ENCODE measurements around the gene NAA10. TPM values are rescaled to one million over a fixed set of nuclear protein-coding genes. Genes with fewer than 3 reads are reported as not detected.

Gene NAA10
- total and polyA plus RNA-seq, 3 donors from 2014 or later, result 33.9 to 52.8 (median 46.7) TPM

DNA sequence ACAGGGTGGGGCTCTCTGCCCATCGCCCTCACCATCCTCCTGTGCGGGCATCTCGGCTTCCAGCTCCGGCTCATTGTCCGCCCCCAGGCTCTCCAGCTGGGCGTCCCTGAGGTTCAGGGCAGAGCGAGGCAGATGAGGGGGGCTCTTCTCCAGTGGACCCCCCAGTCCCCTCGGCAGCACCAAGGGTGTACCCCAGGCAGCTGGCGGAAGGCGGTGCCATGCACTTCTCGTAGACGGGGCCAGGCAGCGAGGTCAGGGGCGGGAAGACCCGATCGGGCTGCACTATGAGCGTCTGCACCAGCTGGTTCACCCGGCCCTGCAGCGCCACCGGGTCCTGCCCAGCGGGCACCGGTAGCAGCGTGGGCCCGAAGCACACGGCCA lies 24.9 kb downstream of the NAA10 start:
- 97% methylated on average over 8 of the region's 25 CpGs; no CpG with 5 or more reads in 1 of the 2 donors for WGBS, 2 donors
- intact Hi-C loops (cut with DNase I; ENCODE audit: low total_unique reads), result no loop called here
- no peak for DNase-seq

DNA sequence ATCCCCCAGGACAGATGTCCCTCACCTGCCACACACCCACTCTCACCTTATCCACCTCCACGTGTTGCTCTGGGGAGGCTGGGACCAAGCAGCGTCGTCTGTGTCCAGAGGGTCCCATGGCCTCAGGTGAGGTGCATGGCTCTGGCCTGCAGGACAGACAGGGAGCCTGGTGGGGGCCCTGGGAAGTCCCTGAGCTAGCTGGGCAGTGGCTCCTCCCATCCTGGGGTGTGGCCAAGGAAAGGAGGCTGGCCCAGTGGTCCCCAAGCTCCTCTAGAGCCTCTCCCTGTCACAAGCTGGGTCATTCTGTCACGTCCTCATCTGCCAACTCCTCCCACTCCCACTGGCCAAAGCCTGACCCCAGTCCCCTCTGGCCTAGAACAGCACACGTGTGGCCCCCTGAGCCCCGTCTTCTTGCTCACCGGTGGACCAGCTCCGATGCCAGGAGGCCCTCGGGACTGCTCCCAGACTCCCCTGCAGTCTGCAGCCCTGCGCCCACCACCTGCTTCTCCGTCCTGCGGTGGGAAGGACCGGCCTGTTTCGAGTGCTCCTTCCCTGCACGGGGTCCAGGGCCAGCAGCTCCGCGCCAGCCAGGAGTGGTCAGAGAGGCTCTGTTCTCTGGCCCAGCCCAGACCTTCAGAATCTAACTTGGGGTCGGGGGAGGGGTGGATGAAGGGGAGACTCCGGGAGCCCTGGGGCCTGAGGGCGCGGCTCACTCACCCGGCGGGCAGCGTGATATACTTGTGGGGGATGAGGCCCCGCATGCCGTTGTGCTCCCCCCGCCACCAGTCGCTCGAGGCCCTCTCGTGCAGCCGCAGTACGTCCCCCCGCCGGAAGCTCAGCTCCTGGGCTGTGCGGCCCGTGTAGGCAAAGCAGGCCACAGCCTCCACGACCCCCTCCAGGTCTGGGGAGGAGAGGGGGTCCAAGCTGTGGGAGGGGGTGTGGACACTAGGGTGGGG lies 25.5 kb downstream of the NAA10 start:
- TF ChIP-seq POLR2A (IDR thresholded peaks at IDR 0.05), result no peak
- TF ChIP-seq, protein P1, sequence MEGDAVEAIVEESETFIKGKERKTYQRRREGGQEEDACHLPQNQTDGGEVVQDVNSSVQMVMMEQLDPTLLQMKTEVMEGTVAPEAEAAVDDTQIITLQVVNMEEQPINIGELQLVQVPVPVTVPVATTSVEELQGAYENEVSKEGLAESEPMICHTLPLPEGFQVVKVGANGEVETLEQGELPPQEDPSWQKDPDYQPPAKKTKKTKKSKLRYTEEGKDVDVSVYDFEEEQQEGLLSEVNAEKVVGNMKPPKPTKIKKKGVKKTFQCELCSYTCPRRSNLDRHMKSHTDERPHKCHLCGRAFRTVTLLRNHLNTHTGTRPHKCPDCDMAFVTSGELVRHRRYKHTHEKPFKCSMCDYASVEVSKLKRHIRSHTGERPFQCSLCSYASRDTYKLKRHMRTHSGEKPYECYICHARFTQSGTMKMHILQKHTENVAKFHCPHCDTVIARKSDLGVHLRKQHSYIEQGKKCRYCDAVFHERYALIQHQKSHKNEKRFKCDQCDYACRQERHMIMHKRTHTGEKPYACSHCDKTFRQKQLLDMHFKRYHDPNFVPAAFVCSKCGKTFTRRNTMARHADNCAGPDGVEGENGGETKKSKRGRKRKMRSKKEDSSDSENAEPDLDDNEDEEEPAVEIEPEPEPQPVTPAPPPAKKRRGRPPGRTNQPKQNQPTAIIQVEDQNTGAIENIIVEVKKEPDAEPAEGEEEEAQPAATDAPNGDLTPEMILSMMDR (IDR thresholded peaks at IDR 0.05), result no peak
- Histone ChIP-seq H3K4me1 (no peaks in the 10 kb centered on the region), H3K9me3 (no peaks in the 10 kb centered on the region), H3K27me3 (no peaks in the 10 kb centered on the region), H3K4me3 (no peak overlapping the region), H3K36me3 (ENCODE audit: low read depth, missing control alignments) (no peaks in the 10 kb centered on the region), H3K27ac (no peak overlapping the region)
- DNase-seq, result no peak
- 85% methylated on average over 23 of the region's 37 CpGs; no CpG with 5 or more reads in 1 of the 2 donors for WGBS, 2 donors
- intact Hi-C loops (cut with DNase I; ENCODE audit: low total_unique reads), result no loop called here

More for the DNA sequence above, 24.9 kb downstream of the NAA10 start:
- no peak overlapping the region for H3K4me3 ChIP-seq
- no peaks in the 10 kb centered on the region for H3K4me1 ChIP-seq
- no peak overlapping the region for H3K27ac ChIP-seq
- H3K27me3 ChIP-seq, result no peaks in the 10 kb centered on the region
- no peaks in the 10 kb centered on the region for H3K36me3 ChIP-seq (ENCODE audit: low read depth, missing control alignments)
- TF ChIP-seq, protein P1 (IDR thresholded peaks at IDR 0.05), result no peak
- TF ChIP-seq POLR2A (IDR thresholded peaks at IDR 0.05), result no peak
- H3K9me3 ChIP-seq, result no peaks in the 10 kb centered on the region

DNA sequence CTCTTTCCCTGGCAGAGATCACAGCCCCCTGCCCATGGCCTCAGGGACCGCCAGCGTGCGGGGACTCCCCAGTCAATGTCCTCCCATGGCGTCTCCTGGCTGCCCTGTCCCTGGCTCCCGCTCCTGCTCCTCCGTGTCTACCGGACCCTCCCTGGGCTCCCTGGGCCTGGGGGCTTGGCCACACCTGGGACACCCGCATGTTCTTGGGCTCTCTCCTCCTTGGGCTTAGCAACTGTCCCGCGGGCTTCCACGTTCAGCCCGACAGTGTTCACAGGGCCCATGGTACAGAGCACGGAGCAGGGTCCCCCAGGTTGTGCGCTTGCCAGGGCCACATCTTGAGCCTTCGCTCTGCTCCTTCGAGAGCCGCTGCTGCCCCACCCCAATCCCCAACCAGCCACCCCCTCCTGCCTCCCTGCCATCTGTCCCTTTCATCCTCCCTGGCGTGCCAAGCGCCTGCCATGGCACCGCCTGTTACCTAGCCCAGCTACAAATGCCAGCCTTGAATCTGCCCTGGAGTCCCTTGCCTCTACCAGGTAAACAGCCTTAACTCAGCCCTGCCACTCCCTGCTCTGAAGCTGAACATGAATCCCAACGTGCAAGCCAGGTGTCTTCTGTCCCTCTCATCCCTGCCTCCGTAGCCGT lies 26.5 kb downstream of the NAA10 start:
- Histone ChIP-seq H3K27ac (no peak overlapping the region), H3K4me1 (no peaks in the 10 kb centered on the region), H3K4me3 (no peak overlapping the region), H3K36me3 (ENCODE audit: low read depth, missing control alignments) (no peaks in the 10 kb centered on the region), H3K9me3 (no peaks in the 10 kb centered on the region), H3K27me3 (no peaks in the 10 kb centered on the region)
- DNase-seq, result no peak
- 94 to 99% methylated on average over 12 to 23 of the region's 23 CpGs for WGBS, 2 donors
- TF ChIP-seq POLR2A (IDR thresholded peaks at IDR 0.05), result no peak
- TF ChIP-seq, protein P1 (IDR thresholded peaks at IDR 0.05), result no peak
- intact Hi-C loops (cut with DNase I; ENCODE audit: low total_unique reads), result no loop called here

DNA sequence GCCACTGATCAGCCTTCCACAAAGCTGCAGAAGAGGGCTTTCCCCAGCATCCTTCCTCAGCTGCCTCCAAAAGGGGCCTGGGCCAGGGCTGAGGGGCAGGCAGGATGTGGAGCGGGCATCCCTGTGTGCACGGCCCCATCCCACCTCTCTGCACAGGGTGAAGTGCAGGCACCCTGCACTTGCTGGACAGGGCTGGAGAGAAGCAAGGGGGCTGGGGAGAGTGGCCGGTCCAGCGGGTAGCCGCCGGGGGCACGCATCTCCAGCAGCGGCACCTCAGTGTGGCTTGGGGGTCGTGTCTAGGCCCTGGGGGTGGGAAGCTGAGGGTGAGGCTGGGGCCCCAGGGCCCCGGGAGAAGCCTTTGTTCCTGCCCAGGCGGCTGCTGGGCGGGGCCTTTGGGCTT lies 27.4 kb downstream of the NAA10 start:
- TF ChIP-seq, protein P1 (IDR thresholded peaks at IDR 0.05), result no peak
- no peak for TF ChIP-seq POLR2A (IDR thresholded peaks at IDR 0.05)
- DNase-seq, result no peak
- H3K4me1 ChIP-seq, result no peaks in the 10 kb centered on the region
- intact Hi-C loops (cut with DNase I; ENCODE audit: low total_unique reads), result no loop called here
- H3K27ac ChIP-seq, result no peak overlapping the region
- H3K4me3 ChIP-seq, result no peak overlapping the region
- no peaks in the 10 kb centered on the region for H3K9me3 ChIP-seq
- 93 to 100% methylated on average over 5 to 11 of the region's 12 CpGs for WGBS, 2 donors
- no peaks in the 10 kb centered on the region for H3K36me3 ChIP-seq (ENCODE audit: low read depth, missing control alignments)
- no peaks in the 10 kb centered on the region for H3K27me3 ChIP-seq
